D721Med (cell line): ENCODE measurements around the gene BCAP31.
A peak's percentile ranks its signal among the peaks of the same experiment; 100 is the strongest.

Experiments
- DNase-seq: peaks from one replicate; pipeline ENCODE4 v3.0.0; 2011; ENCODE audit warnings: low spot score; ENCODE audit not compliant: insufficient read length
- FAIRE-seq: peaks from 2 replicates; lab custom pipeline; 2011; peaks lifted over from hg19 to GRCh38; lab: Jason Lieb, UNC
- TF ChIP-seq, protein P1 (sequence below): IDR thresholded peaks from 2 replicates; pipeline ENCODE4 v1.5.1; 2012; ENCODE audit warnings: mild to moderate bottlenecking, control low read depth; ENCODE audit not compliant: insufficient read depth; ENCODE audit errors: missing control alignments

BCAP31 gene

DNA sequence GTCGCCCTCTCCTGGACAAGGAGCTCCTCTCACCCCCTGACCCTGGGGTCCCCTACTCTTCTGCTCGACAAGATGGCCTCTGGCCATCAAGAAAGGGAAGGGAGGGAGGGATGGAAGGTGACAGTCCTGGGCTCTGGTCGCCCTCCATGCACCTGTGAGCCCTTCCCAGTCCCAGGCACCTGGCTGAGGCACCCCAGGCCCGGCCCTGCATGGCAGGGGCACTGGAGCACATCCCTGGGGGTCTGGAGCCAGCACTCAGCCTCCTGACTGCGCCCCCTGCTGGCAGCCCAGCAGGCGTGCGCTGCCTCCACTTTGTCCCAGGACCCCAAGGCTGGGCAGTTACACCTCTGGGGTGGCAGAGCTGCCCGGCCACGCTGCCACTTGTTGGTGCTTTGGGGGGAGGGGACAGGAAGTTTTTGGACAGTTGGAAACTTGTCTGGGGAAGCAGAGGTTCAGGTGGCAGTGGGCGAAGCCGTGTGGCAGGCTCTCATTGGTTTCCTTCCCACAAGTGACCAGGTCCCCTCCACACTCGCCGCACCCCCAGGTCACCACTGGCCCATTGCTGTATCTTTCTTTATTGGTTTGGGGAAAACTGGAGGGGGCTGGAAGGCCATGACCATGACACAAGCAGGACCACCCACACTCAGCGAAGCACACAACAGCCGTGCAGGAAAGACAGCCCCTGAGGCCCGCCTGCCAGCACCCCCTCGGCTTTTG is 54.9 kb downstream of the BCAP31 start:
- DNase-seq, result no peak
- FAIRE-seq, result no peak
- TF ChIP-seq, protein P1, sequence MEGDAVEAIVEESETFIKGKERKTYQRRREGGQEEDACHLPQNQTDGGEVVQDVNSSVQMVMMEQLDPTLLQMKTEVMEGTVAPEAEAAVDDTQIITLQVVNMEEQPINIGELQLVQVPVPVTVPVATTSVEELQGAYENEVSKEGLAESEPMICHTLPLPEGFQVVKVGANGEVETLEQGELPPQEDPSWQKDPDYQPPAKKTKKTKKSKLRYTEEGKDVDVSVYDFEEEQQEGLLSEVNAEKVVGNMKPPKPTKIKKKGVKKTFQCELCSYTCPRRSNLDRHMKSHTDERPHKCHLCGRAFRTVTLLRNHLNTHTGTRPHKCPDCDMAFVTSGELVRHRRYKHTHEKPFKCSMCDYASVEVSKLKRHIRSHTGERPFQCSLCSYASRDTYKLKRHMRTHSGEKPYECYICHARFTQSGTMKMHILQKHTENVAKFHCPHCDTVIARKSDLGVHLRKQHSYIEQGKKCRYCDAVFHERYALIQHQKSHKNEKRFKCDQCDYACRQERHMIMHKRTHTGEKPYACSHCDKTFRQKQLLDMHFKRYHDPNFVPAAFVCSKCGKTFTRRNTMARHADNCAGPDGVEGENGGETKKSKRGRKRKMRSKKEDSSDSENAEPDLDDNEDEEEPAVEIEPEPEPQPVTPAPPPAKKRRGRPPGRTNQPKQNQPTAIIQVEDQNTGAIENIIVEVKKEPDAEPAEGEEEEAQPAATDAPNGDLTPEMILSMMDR, result peak; percentile 51

DNA sequence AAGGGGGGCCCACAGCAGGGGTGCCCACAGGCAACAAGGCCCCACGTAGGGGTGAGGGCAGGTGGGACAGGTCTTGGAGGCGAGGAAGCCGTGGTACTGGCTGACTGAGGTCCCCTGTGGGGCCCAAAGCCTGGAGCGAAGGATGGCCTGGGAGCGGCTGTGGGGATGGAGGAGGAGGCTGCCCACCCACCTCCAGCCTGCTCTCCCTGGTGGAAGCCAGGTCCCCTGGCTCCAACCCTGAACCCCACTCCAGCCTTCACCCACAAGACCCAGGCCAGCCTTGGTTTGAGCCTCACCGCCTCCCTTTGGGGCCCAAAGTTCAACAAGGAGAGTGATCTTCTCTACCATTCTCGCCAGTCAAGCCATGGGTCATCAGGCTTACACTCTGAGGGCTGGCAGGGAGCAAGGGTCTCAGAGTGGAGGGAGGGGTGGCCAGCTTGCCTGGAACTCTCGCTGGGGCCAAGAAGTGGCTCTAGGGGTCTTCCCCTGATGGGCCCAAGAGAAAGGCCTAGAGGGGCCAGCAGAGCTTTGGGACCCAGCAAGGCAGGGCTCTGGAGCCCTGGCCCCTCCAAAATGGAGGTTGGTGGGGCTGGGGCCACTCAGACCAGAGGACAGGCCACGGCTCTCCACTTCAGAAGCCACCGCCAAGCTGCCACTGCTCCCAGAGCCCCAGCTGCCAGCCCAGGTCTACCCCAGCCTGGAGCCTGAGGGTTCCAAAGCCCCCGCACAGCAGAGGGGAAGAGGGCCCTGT is 55.6 kb downstream of the BCAP31 start:
- TF ChIP-seq, protein P1, result no peak
- DNase-seq (no peak), FAIRE-seq (no peak)

- no peak for FAIRE-seq
Observed at GRCh38 chrX:153667956-153668396, 56.2 kb downstream of the BCAP31 start.

DNA sequence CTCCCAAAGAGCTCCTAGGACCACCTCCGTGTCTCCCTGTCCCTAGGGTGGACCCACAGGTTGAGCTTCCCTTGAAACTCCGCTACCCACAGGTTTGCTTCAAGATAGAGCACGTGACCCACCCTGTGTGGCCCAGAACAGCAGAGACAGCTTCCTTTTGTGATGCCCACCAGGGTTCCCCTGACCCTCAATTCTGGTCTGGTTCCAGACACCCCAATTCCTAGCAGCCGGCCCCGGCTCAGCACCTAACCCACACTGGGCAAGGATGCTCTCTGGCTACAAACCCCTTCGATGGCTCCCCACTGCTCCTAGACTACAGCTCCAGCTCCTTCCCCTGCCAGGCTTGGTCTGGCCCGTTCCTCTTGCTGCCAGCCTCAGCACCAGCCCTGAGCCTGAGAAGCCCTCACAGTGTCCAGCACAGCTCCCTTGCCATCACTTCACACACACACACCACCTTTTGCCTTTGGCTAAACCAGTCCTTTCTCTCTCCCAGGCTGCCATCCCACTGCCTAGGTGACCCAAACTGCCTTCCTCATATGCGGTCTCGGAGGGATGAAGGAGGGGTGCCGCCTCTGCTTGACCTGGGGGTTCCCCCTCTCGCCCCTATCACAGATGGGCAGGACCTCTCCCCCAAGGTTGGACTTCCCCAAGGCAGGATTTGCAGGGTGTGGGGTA is 56.8 kb downstream of the BCAP31 start:
- FAIRE-seq, result no peak
- TF ChIP-seq, protein P1, result no peak
- no peak for DNase-seq

More at GRCh38 chrX:153667956-153668396, 56.2 kb downstream of the BCAP31 start:
- peak; percentile 50 for DNase-seq
- TF ChIP-seq, protein P1, result peak; percentile 63

DNA sequence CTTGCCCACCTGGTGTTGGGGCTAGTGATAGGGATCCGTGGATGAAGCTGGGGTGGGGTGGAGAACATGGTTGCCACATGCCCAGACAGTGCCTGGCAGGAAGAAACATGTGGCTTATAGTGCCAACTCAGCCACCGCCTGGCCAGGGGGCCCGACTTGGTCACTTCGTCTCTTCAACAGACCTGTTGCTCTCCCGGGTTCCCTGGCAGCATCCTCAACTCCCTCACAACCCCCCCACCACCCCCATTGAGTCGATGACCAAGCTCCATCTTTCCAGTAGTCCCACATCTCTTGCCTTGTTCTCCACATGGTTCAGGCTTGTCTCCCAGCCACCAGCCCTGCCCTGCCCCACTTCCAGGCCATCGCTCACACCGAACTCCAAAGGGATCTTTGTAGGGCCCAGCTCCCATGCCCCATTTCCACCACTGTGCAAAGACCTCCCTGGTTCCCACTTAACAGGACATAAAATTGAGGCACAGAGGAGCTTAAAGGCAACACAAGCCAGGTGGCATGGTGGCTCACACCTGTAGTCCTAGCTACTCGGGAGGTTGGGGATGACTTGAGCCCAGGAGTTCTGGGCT is 58.4 kb downstream of the BCAP31 start:
- FAIRE-seq (no peak), DNase-seq (no peak)
- TF ChIP-seq, protein P1, result no peak

GRCh38 chrX:153662266-153662665 is 61.9 kb downstream of the BCAP31 start:
- TF ChIP-seq, protein P1, result peak; percentile 11
- FAIRE-seq, result no peak
- no peak for DNase-seq
